H1 (cell line): ENCODE data around the gene PRTN3. TPM values are rescaled to one million over a fixed set of nuclear protein-coding genes. Genes with fewer than 3 reads are reported as not detected.

Experiments used
- CTCF ChIA-PET: fragments of 300-600 bp; sonication (Branson Sonifier 250); formaldehyde crosslinking; loops from one replicate; lab custom pipeline; 2021; ENCODE audit not compliant: partially characterized antibody; lab: Charles Lee
- POLR2A ChIA-PET: fragments of 300-600 bp; sonication (Branson Sonifier 250); formaldehyde crosslinking; loops from one replicate; lab custom pipeline; 2021; ENCODE audit warnings: inconsistent platforms; ENCODE audit not compliant: partially characterized antibody; lab: Charles Lee
- DNase-seq, 2 experiments: peaks; one replicate each; pipeline versions ENCODE4 v3.0.0 to v3.0.0-alpha.2; 2010 to 2022; ENCODE audit warnings: low spot score in 2 of 2, low read depth in 1 of 2, mixed read lengths in 1 of 2
- FAIRE-seq: peaks from 2 replicates; lab custom pipeline; 2011; peaks lifted over from hg19 to GRCh38; lab: Jason Lieb, UNC
- H2AFZ ChIP-seq: 2 replicates; pipeline ENCODE4 v1.8.1; 2012; ENCODE audit warnings: low read length, inconsistent platforms
- H2AK5ac ChIP-seq: 2 replicates; pipeline ENCODE4 v1.6.1; 2013; ENCODE audit warnings: low read depth, low read length
- H2BK120ac ChIP-seq: replicated peaks from 2 replicates; pipeline ENCODE3; 2013; ENCODE audit warnings: low read depth, low read length, inconsistent platforms
- H2BK12ac ChIP-seq: 2 replicates; pipeline ENCODE4 v1.6.1; 2013; ENCODE audit warnings: low read depth, low read length
- H2BK15ac ChIP-seq: 2 replicates; pipeline ENCODE4 v1.6.1; 2013; ENCODE audit warnings: low read length
- H2BK20ac ChIP-seq: 2 replicates; pipeline ENCODE4 v1.6.1; 2013; ENCODE audit warnings: low read length
- H2BK5ac ChIP-seq: 2 replicates; pipeline ENCODE4 v1.6.1; 2013; ENCODE audit warnings: low read depth, low read length
- H3K14ac ChIP-seq: 2 replicates; pipeline ENCODE4 v1.6.1; 2013; ENCODE audit warnings: inconsistent platforms; ENCODE audit not compliant: insufficient read length
- H3K18ac ChIP-seq: 2 replicates; pipeline ENCODE4 v1.6.1; 2013; ENCODE audit warnings: low read length; ENCODE audit errors: extremely low read depth
- H3K23ac ChIP-seq: 2 replicates; pipeline ENCODE4 v1.6.1; 2013; ENCODE audit warnings: inconsistent platforms; ENCODE audit not compliant: insufficient read length
- H3K23me2 ChIP-seq: 2 replicates; pipeline ENCODE4 v1.6.1; 2013; ENCODE audit warnings: low read depth, low read length
- H3K27ac ChIP-seq: 2 replicates; pipeline ENCODE4 v1.6.1; 2011; ENCODE audit warnings: low read depth, low read length, inconsistent platforms
- H3K27me3 ChIP-seq, 4 experiments: replicated peaks in 1 of 4; 1 replicate in 1 of 4; 2 replicates in 3 of 4; pipeline versions ENCODE4 v1.6.1 to v1.8.1; 2011 to 2013; ENCODE audit warnings: low read length in 3 of 4, mild to moderate bottlenecking in 3 of 4, inconsistent platforms in 2 of 4, mixed read lengths in 2 of 4, moderate library complexity in 1 of 4; ENCODE audit not compliant: control insufficient read depth in 3 of 4, insufficient read depth in 3 of 4; ENCODE audit errors: extremely low read depth in 1 of 4
- H3K36me3 ChIP-seq, 4 experiments: 2 replicates each; pipeline versions ENCODE4 v1.6.1 to v1.8.1; 2011 to 2013; ENCODE audit warnings: mild to moderate bottlenecking in 4 of 4, low read length in 3 of 4, moderate library complexity in 2 of 4, control low read depth in 1 of 4, inconsistent platforms in 1 of 4; ENCODE audit not compliant: insufficient read depth in 4 of 4, control insufficient read depth in 2 of 4
- H3K4ac ChIP-seq: replicated peaks from 2 replicates; pipeline ENCODE3; 2013; ENCODE audit warnings: low read length, low read depth, mixed read lengths, inconsistent platforms; ENCODE audit not compliant: insufficient read length
- H3K4me1 ChIP-seq, 4 experiments: replicated peaks in 1 of 4; 1 replicate in 1 of 4; 2 replicates in 3 of 4; pipeline versions ENCODE4 v1.6.1 to v1.8.1; 2011 to 2013; ENCODE audit warnings: low read length in 3 of 4, inconsistent platforms in 2 of 4, mixed read lengths in 1 of 4; ENCODE audit not compliant: insufficient read depth in 4 of 4, control insufficient read depth in 3 of 4
- H3K4me2 ChIP-seq, 2 experiments: 2 replicates each; pipeline versions ENCODE4 v1.6.1 to v1.8.1; 2011 to 2013; ENCODE audit warnings: low read depth in 2 of 2, low read length in 2 of 2, control low read depth in 1 of 2, inconsistent platforms in 1 of 2, mild to moderate bottlenecking in 1 of 2; ENCODE audit not compliant: insufficient read depth in 1 of 2
- H3K4me3 ChIP-seq, 4 experiments: fragments of 200-600, 300-600 bp in 1 of 4; sonication (generic), shearing (Covaris generic), sonication (Bioruptor Twin) in 1 of 4; 2 replicates each; pipeline versions ENCODE4 v1.5.1 to v1.8.1; 2011 to 2016; ENCODE audit warnings: low read length in 4 of 4, low read depth in 3 of 4, control low read depth in 2 of 4, inconsistent platforms in 2 of 4, mild to moderate bottlenecking in 2 of 4, mixed read lengths in 1 of 4, moderate library complexity in 1 of 4; ENCODE audit not compliant: insufficient read depth in 2 of 4; ENCODE audit errors: extremely low read depth in 1 of 4
- H3K56ac ChIP-seq: replicated peaks from 2 replicates; pipeline ENCODE3; 2013; ENCODE audit warnings: low read depth, mild to moderate bottlenecking, mixed read lengths, low read length, inconsistent platforms; ENCODE audit not compliant: insufficient read length
- H3K79me1 ChIP-seq: 2 replicates; pipeline ENCODE4 v1.6.1; 2013; ENCODE audit warnings: low read depth, low read length, control low read depth
- H3K79me2 ChIP-seq, 2 experiments: 2 replicates each; pipeline versions ENCODE4 v1.6.1 to v1.8.1; 2012 to 2013; ENCODE audit warnings: low read length in 2 of 2, mild to moderate bottlenecking in 2 of 2, inconsistent platforms in 1 of 2; ENCODE audit not compliant: insufficient read depth in 2 of 2, control insufficient read depth in 1 of 2
- H3K9ac ChIP-seq, 4 experiments: replicated peaks in 1 of 4; 1 replicate in 1 of 4; 2 replicates in 3 of 4; pipeline versions ENCODE4 v1.6.1 to v1.8.1; 2011 to 2013; ENCODE audit warnings: low read depth in 3 of 4, low read length in 3 of 4, control low read depth in 2 of 4, mild to moderate bottlenecking in 2 of 4, moderate library complexity in 2 of 4, inconsistent platforms in 1 of 4; ENCODE audit errors: extremely low read depth in 1 of 4
- H3K9me3 ChIP-seq, 2 experiments: 2 replicates each; pipeline versions ENCODE4 v1.6.1 to v1.8.1; 2012 to 2013; ENCODE audit warnings: mild to moderate bottlenecking in 2 of 2, moderate library complexity in 2 of 2, control low read depth in 1 of 2, inconsistent platforms in 1 of 2, low read depth in 1 of 2, low read length in 1 of 2, mixed read lengths in 1 of 2; ENCODE audit not compliant: insufficient read depth in 2 of 2
- H4K20me1 ChIP-seq, 2 experiments: replicated peaks in 1 of 2; 2 replicates each; pipeline versions ENCODE3 to v1.8.1; 2011 to 2013; ENCODE audit warnings: inconsistent platforms in 2 of 2, low read length in 2 of 2, mild to moderate bottlenecking in 1 of 2; ENCODE audit not compliant: insufficient read depth in 2 of 2, control insufficient read depth in 1 of 2
- H4K5ac ChIP-seq: 2 replicates; pipeline ENCODE4 v1.6.1; 2013; ENCODE audit warnings: low read length, low read depth, mixed read lengths, inconsistent platforms; ENCODE audit not compliant: insufficient read length
- H4K8ac ChIP-seq: 2 replicates; pipeline ENCODE4 v1.8.0; 2013; ENCODE audit warnings: mild to moderate bottlenecking, moderate library complexity, low read length, inconsistent platforms; ENCODE audit not compliant: insufficient read depth; ENCODE audit errors: extremely low read depth
- H4K91ac ChIP-seq: replicated peaks from 2 replicates; pipeline ENCODE3; 2013; ENCODE audit warnings: low read length, mixed read lengths, inconsistent platforms; ENCODE audit not compliant: insufficient read length
- ASH2L ChIP-seq: fragments of 200-600, 300-600 bp; sonication (generic); IDR thresholded peaks from one replicate; pipeline ENCODE4 v1.7.1; 2017; ENCODE audit warnings: low read length
- EGR1 ChIP-seq: IDR thresholded peaks from 2 replicates; pipeline ENCODE4 v1.6.1; 2011; ENCODE audit warnings: low read depth, low read length, borderline replicate concordance
- FOSL1 ChIP-seq: IDR thresholded peaks from 2 replicates; pipeline ENCODE4 v1.6.1; 2011; ENCODE audit warnings: mild to moderate bottlenecking, low read depth, low read length, moderate library complexity; ENCODE audit not compliant: insufficient read depth
- POLR2AphosphoS5 ChIP-seq: IDR thresholded peaks from 2 replicates; pipeline ENCODE4 v1.6.1; 2011; ENCODE audit warnings: low read depth, low read length
- RNF2 ChIP-seq: fragments of 200-900, 300-1000 bp; sonication (generic); IDR thresholded peaks from 2 replicates; pipeline ENCODE4 v1.7.1; 2016; ENCODE audit warnings: borderline replicate concordance, low read depth, mild to moderate bottlenecking, antibody characterized with exemption, low read length; ENCODE audit not compliant: poor library complexity, severe bottlenecking; ENCODE audit errors: missing control alignments
- WGBS, 2 experiments: shearing (Covaris generic) in 1 of 2; methylation state at CpG; one replicate each; pipeline versions ENCODE4 v1.1.6 to v1.1.7; 2013 to 2015; ENCODE audit warnings: low lambda C conversion rate in 2 of 2, mixed read lengths in 2 of 2, inconsistent platforms in 1 of 2, low coverage in 1 of 2, missing lambda C conversion rate in 1 of 2; ENCODE audit not compliant: insufficient replicate concordance in 2 of 2, insufficient coverage in 1 of 2, insufficient read length in 1 of 2; ENCODE audit errors: extremely low coverage in 1 of 2, missing lambda C conversion rate in 1 of 2; 5-methylcytosine and 5-hydroxymethylcytosine counted together
- polyA plus RNA-seq, 7 experiments: library from polyadenylated mRNA; depleted of rRNA in 3 of 7; stranded (reverse) in 5 of 7; unstranded in 2 of 7; fragments of >200 nt in 5 of 7; fragments of 200-250 nt in 2 of 7; gene quantifications; 1 replicate in 5 of 7; 2 replicates in 1 of 7; 4 replicates in 1 of 7; pipeline versions ENCODE4 v1.2.1 to v1.2.3, GENCODE V29; 2011 to 2013; ENCODE audit warnings: missing spikeins in 2 of 7, mixed read lengths in 2 of 7
- total RNA-seq: library from RNA; stranded (reverse); fragmentation: NEBNext Ultra II Directional; extraction: Animal tissue kit (Norgen Biotek cat#: 25700); gene quantifications from 2 replicates; pipeline ENCODE4 v1.2.1, GENCODE V29; 2021

PRTN3 gene
- total and polyA plus RNA-seq, 2 of the 8 experiments (the other 6 are each of a cell fraction or from before 2014, with no cell fraction given), result 0.39 to 2.1 TPM

- Histone ChIP-seq H3K23ac (no peak overlapping the region), H2AFZ (no peak overlapping the region), H4K20me1 (peaks cover 5 to 15% of the 10 kb centered on the region in 2 experiments), H3K36me3 (peaks cover 0 to 31% (median 14%) of the 10 kb centered on the region in 4 experiments; a peak in 4 of 8 replicates), H3K79me2 (no peaks in the 10 kb centered on the region), H4K5ac (no peak overlapping the region), H3K4ac (no peak overlapping the region), H3K18ac (no peak overlapping the region), H2BK20ac (no peak overlapping the region), H3K56ac (no peak overlapping the region), H3K4me2 (no peak overlapping the region), H2AK5ac (peak overlapping the region; percentile 24; the same call in 1 of the 2 replicates), H2BK120ac (no peak overlapping the region), H3K27me3 (no peaks in the 10 kb centered on the region), H4K8ac (no peak overlapping the region; the same call in 1 of the 2 replicates), H3K79me1 (peaks cover 5% of the 10 kb centered on the region), H3K27ac (no peak overlapping the region), H3K23me2 (no peaks in the 10 kb centered on the region), H2BK12ac (peak overlapping the region; percentile 68; the same call in 1 of the 2 replicates), H3K14ac (no peak overlapping the region), H2BK5ac (peak overlapping the region; percentile 44; the same call in 1 of the 2 replicates), H3K9ac (no peak overlapping the region), H3K4me1 (no peaks in the 10 kb centered on the region), H3K4me3 (no peak overlapping the region), H4K91ac (no peak overlapping the region), H3K9me3 (no peaks in the 10 kb centered on the region), H2BK15ac (no peak overlapping the region)
- WGBS, 2 experiments, result 96% methylated on average over 62 of the region's 64 CpGs; no CpG with 5 or more reads in 1 of the 2 experiments
- FAIRE-seq (no peak), DNase-seq (no peak)
- POLR2A ChIA-PET, result interaction anchor here (8.8 kb wide), 1 partner anchor 8 kb away, joined by 82 read pairs; no protein-coding TSS in a partner anchor
- TF ChIP-seq ASH2L, result no peak
- no peak for TF ChIP-seq FOSL1
- TF ChIP-seq RNF2, result no peak
- no peak for TF ChIP-seq POLR2AphosphoS5
- no peak for TF ChIP-seq EGR1
- CTCF ChIA-PET, result no interaction called here
Observed at GRCh38 chr19:885536-886224, 44.9 kb downstream of the PRTN3 start.
